MV-4-11 (cell line): Measurements from ENCODE around the gene ORC6.

Experiments
- DNase-seq: peaks from one replicate; lab custom pipeline; 2025; lab: John Stamatoyannopoulos, UW

ORC6 gene

DNA sequence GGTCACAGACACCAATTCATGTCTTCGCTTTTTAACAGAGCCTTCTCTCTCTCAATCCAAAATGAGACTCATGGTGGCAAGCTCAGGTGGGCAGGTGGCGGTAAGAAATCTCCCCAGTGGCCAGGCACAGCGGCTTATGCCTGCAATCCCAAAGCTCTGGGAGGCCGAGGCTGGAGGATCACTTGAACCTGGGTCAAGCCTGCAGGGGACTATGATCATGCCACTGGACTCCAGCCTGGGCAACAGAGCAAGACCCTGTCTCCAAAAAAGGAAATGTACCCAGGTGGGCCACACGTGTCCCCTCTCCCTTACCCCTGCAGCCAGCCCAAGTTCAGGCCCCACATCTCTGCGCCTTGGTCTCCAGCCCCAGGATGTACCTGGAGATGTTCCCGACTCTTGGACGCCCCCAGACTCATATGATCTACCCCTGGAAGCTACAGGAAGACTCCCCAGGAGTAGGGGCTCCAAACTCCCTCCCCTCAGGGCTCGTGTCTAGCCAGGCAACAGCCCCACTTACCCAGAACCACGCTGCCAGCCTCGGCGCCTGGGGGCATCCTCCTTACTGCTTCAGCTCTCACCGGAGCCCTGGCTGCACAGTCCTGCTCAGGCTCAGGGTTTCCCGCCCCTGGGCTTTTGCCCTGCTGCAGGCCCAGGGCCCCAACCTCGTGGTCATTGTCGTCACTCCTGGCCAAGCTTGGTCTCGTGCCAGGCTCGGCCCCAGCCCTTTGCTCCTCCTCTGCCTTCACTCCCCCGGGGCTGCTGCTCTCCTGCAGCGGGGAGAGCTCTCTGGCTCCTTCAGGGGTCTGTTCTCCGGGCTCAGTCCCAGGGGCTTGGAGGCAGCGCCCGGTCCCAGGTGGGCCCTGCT lies 42.5 kb downstream of the ORC6 start:
- no peak for DNase-seq

DNA sequence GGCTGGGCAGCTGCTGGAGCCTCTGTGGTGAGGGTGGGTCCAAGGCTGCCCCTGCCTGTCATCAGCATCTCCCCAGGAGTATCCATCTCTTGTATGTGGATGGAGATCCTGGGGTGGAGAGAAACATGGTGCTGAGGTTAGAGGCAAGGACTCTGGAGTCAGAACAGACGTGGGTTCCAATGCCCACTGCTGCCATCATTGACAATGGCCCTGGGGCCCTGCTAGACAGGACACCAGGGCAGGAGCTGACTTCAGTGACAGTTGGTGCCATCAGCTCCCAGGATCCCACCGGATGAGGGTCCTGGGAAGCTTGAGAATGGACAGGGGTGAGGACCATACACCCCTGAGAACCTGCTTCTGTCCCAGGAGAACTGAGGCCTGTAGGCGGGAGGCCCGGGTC lies 43.1 kb downstream of the ORC6 start:
- DNase-seq = no peak

DNA sequence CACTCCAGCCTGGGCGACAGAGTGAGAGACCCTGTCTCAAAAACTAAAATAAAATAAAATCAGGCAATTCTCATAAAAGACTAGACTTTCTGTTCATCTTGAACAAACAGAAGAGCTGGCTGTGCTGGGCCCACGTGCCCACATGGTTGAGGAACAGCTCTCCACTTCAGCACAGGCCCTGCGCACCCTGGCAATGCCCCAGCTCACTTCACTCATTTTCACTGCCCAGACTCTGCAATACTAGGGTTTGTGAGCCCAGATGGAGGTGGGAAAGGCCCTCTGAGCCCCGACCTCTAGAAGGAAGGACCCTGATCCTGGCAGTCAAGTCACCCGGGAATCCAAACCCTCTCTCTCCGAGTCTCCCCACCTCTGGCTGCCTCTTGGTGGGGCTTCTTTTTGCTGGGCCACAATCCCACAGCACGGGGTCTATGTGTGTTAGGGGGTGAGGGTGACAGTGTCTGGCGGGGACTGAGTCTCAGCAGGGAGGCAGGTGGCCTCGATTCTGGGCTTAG lies 43.9 kb downstream of the ORC6 start:
- DNase-seq = no peak

DNA sequence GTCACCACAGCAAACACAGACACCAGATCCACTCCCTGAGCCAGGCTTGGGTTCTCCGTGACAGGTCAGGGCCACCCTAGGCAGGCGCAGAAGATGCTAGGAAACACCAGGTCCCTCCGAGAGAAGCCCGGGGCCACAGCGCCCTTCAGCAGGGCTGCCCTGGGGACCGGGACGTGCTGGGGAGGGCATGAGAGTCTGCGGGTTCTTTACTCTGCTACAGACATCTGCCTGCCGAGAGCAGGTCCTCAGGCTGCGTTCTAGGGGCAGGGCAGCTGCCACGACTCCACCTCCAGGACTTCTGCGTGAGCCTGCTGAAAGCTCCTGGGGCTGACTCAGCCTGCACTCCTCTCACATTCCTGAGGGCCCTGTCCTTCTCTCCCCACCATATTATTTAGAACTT lies 47.2 kb downstream of the ORC6 start:
- DNase-seq = no peak

DNA sequence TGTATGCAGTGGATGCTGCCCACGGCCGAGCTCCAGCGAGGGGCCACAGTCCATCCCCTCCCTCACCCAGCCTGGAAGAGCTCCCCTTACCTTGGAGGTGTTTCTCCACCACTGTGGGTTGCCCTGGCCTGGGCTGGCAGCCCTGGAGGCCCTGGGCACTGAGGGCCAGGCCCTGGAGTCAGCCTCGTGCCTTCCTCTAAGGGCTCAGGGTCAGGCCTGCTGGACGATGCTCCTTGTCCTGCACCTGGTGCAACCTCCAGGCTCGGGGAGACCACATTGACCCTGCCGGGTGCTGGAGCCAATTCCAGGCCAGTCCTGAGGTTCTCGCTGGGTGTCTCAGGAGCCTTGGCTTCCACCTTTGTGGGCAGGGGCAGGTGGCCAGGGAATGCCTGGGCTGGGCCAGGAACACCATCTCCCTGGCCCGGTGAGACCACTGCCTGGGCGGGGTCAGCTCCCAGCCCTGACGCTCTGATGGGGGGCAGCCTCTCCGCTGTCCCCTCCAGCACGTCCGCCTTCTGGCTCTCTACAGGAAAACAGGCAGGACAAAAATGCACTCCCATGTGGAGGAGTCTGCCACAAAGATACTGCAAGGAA lies 48.3 kb downstream of the ORC6 start:
- DNase-seq = no peak

DNA sequence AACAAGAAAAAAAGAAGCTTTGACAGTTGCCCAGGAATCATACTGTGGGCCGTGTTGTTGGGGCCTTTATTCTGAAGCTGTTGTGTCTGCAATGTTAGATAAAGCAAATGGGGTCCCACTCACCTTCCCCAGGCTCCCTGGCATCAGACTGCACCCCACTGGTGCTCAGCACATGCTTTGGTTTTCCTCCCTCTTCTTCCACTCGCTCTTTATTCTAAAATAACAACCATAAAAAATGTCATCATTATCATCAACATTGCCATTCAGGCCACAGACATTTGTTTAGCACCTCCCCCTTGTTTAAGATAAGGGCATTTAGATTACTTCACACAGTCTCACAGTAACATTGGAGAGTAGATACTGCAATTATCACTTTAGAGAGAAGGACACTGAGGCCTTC lies 50.5 kb downstream of the ORC6 start:
- no peak for DNase-seq

DNA sequence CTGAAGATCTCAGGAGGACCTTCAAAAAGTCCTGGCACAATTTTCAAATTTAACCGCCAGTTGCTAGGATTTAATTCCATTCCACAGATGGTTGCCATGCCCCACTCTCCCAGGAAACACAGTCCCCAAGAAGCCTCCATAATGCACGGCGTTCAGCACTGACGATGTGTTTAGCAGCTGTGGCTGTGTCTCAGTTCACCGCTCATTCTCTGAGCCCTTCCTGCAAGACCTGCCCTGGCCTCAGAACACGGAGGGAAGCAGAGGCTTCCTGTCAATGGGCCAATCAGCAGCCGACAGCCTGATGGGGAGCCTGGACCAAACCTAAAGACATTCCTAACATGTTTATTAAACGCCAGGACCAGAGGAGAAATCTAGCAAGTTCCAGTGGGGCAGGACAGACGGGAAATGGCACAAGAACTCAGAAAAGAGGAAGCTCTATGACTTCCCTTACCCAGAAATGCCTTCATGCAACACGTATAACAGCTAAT lies 53.8 kb downstream of the ORC6 start:
- peak; percentile 72 for DNase-seq

DNA sequence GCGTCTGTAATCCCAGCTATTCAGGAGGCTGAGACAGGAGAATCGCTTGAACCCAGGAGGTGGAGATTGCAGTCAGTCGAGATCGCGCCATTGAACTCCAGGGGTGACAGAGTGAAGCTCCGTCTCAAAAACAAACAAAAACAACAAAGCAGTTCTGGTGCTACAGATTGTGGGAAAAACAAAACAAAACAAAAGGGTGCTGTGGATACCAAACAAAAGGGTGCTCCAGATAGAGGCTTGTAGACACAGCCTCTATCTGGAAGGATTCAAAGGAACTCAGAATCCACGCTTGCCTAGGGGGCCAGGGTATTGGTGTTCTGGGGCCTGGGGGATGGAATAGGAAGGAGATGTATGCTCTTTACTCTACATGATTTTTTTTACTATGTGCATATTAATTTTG lies 56.2 kb downstream of the ORC6 start:
- DNase-seq = no peak

DNA sequence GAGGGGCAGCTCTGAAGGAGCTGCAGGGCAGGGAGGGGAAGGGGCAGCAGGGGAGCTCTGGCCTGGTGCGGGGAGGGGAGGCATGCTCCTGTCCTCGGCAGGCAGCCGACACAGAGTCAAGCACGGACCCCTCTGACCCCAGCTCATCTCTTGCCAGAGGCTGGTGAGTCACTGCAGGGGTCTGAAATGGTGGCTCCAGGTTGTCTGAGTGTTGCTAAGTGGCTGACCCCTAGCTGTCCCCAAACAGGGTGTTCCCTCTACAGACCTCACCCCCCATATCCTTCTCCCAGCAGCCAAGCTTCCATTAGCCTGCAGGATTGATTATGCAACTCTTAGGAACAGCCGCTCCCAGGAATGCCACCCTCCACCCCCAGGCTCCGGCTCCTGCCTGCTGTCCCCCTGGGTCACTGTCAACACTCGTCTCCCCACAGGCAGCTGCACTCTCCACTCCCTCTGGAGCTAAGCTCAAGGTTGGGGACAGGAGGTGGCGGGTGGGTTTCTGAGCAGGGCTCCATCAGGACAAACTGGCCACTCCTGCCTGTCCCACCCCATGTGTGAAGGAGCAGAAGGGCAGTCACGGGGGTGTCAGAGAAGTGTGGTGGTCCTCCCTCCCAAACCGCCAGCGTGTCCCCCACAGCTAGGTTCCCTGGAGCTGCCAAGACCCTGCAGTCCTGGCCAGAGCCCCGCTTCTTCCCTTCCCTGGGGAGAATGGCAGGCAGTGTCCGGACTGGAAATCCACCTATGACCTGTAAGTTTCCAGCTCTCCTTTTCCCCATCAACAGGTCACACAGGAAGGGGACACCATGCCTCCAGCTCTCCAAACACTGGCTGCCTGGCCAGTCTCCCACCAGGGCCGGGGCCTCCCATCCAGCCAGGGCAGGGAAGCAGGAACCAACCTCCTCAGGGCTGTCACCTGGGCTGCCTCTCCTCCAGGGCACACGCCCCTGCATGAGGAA lies 57.6 kb downstream of the ORC6 start:
- DNase-seq = no peak
